GM21619 (cell line): ENCODE results near the gene RNU6-1.

Experiments used
- ATAC-seq: cut with Tn5 transposase; IDR thresholded peaks from one replicate; pipeline ENCODE4 v1.9.1; 2021; ENCODE audit not compliant: unreplicated experiment

Gene RNU6-1

DNA sequence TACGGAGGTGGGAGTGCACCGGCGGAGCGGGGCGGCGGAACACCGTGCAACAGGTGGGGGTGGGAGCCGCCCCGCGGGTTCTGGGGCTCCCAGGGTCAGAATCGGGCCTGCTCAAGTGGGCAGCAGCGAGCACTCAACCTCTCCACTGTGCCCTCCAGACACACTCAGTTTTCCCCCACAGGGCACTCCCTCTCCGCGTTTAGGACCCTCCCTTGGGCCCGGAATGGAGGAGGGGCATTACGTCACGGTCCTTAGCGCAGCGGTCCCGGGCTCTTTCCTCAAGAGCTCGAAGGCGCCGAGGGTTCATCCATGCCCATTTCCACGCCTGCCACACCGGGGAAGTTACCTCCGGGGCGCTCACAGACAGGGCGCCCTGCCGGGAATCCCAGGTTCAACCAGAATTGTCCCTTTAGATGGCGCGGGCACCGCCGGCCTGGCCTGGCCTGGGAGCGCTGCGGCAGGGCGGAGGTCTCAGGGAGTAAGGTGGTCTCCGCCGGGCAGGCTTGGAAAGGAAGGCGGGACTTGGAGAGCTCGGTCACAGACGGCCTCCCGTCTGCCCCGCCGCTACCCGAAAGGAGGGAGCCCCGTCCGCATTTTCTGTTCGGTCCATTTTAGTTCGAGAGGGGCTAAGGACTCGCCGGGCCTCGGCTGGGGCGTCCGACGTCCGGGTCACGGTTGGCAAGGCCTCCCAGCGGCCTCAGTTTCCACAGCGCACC lies 5.1 kb downstream of the RNU6-1 start:
- ATAC-seq, result no peak

DNA sequence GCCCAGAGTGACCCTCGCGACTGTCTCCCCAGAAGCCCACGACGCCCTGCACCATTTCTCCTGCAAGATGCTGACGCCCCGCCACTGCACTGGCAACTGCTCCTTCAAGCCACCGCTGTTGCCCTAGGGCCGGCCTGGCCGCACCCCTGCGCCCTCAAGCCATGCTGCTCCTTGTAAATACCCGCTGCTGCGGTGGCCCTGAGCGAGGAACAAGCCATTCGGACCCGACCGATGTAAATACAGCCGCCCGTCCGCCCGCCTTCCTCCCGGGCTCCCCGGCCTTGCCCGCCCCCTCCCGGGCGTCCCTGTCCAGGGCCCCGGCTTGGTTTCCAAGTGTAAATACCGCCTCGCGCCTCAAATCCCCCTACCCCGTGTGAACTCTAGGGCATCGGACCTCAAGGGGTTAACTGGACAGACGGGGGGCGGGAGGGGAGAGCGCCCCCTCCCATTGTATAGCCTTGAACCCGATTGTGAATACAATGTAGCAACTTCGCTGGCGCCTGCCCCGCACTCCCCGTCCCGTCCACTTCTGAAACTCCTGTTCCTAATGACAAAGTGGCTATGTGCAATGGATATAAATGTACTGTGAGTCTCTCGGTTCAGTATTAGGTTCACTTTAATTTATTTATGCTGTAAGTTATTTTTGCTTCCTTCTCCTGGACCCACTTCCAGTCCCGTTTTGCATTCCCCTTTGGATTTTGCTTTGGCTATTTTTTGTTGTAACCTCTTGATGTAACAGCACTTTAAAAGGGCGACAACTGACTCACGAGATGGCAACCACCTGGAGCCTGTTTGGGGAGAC lies 5.9 kb downstream of the RNU6-1 start:
- no peak for ATAC-seq

DNA sequence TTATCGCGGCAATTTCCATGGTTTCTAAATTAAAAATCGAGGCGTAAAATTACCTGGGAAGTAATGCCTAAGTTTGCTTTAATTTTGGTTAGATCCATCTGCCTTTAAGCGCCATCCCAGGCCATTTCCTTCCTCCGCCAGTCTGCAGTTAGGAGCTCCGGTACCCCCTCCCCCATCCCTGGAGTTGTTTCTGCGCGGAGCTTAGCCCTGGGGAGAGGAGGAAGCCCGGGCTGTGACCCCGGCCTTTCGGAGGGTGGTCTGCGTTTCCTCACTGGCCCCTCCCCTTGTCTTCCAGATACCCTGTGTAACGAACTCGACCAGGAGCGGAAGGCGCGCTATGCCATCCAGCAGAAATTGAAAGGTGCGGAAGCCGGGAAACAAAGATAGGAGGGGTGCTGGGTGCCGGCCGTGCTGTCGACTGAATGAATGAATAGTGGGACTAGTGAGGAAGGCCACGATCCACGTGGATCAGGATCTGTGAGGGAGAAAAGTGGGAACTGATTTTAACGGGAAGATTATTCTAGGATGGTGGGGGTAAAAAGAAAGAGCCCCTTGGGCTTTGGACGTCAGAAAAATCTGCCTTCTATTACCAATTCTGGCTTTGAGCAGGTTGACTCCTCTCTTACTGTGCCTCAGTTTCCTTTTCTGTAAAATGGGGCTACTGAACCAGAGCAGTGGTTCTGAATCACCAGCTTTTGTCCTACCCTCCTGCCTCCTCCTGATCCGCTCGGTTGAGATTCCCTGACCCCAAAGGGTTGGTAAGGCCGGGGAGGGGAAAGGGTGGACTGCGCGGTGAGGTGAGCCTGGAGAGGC lies 6.7 kb downstream of the RNU6-1 start:
- ATAC-seq, result no peak

DNA sequence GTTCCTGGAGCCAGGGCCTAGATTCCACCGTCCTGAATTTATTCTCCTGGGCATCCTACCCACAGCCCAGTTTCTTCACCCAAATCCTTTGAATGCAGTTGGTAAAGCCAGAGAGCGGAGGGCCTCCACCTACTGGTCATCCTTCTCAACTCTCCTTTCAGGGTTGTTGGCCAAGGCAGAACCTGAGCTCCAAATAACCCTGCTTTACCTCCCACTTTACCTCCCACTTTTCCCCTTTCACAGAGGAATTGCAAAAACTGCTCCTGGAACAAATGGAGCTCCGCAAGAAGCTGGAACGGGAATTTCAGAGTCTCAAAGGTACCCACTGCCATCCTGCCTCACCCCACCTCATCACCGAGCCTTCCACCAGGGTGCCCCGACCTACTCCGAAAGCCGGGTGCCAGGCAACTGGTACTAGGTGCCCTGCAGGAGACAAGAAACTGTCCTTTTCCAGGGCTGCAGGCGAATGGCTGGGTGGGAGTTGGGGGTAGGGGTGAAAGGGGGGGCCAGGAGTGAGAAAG lies 7.8 kb downstream of the RNU6-1 start:
- ATAC-seq, result no peak

DNA sequence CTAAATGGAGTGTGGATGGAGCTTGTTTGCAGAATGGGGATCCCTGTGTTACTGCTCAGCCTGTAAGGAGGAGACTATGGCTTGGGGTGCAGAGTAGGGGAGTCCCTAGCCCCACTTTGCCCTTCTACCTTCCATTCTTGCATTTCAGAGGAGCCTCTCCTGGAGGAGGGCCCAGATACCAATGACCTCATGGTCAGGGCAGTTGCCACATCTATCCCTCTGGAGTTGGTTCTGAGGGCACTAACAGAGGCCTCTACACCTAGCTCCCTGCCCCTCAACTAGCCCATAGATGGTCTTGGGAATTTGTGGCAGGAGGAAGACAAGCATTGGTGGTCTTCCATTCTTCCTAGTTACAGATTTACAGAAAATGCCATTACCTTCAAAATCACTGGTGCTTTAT lies 8.5 kb downstream of the RNU6-1 start:
- no peak for ATAC-seq

DNA sequence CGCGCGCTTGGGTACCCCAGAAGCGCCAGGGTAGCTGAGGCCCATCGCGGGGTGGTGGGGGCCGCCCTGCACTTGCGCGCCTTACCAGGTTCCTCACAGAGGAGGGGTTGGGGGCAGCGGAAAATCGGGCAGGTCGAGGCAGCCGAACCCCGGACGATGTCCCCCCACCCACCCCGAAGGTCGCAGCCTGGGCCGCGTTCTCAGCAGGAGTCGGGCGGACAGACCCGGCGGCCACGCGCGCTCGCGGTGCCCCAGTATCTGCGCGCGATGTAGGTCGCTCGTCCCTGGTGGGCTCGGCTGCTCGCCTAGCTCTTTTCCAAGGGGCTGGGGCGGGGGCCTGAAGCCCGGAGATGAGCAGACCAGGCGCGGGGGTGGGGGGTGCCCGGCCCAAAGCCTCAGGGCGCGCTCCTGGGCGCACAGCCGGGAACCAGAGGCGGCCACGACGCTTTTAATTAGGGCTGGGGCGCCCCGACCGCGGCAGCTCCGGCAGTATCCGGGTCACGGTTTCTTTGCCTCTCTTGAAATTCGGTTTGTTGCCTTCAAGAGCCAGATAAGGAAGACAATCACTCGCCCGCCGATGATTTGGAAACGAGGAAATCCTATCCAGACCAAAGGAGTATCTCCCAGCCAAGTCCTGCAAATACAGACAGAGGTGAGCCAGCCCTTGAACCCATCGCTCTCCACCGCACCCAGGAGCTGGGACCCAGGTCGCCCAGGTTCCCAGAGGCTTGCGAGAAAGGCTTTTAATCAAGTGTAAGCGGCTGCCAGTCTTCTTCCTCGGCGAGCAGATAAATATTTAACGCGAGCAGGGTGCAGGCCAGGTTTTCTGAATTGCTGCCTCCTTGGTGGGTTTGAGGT lies 10.0 kb downstream of the RNU6-1 start:
- no peak for ATAC-seq

DNA sequence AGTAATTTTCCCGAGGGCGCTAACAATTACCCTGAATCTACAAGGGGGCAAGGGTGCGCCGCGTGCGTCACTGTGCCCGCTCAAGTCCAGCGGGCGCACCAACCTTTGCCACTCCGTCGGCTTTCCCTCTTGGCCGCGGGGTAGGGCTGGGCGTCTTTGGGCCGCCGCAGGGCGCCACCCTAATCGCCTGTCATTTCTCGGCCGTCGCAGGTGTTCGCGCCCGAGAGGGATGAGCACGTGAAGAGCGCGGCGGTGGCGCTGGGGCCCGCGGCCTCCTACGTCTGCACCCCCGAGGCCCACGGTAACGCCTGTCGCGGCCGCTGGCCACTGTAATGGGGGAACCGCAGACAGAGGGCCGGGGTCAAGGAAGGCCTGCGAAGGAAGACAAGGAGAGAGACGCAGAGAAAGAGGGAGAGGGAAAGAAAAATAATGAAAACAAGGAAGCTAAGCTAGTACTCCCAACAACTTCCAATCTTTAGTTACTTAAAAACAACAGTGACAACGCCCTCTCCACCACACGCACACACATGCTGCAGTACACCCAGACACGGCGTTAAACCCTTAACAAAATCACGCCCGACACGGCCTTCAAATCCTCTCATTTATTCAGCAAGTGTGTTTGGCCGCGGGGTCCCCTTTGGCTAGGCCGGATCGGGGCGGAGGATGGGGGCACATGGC lies 10.7 kb downstream of the RNU6-1 start:
- no peak for ATAC-seq

DNA sequence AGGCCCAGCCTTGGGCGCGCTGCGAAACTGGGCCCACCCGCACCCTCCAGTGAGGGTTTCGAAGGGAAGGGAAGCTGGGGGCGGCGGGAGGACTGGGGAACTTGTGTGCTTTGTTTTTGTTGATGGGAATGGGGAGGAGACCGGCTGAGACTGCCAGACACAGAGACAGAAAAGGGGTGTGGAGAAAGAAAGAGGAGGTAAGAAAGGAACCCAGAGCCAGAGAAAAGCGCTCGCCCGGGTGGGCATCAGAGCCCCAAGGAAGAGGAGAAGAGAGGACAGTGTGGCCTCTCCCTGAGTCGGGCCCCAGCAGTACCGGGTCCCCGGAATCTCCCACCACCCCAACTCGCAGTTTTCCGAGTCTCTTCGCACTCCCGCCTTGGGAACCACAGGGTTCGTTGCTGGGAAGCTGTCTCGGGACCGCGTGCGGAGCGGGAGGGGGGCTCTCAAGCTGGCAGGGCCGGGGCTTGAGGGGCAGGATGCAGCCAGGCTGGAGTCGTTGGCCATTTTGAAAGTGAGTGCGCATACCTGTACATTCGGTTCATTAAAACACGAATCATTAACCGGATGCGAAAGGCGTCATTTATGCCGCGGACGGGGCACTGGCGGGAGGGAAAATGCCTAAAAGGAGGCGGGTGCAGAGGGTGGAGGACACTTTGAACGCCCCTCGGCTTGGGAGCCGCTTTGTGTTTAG lies 11.4 kb downstream of the RNU6-1 start:
- ATAC-seq, result no peak

DNA sequence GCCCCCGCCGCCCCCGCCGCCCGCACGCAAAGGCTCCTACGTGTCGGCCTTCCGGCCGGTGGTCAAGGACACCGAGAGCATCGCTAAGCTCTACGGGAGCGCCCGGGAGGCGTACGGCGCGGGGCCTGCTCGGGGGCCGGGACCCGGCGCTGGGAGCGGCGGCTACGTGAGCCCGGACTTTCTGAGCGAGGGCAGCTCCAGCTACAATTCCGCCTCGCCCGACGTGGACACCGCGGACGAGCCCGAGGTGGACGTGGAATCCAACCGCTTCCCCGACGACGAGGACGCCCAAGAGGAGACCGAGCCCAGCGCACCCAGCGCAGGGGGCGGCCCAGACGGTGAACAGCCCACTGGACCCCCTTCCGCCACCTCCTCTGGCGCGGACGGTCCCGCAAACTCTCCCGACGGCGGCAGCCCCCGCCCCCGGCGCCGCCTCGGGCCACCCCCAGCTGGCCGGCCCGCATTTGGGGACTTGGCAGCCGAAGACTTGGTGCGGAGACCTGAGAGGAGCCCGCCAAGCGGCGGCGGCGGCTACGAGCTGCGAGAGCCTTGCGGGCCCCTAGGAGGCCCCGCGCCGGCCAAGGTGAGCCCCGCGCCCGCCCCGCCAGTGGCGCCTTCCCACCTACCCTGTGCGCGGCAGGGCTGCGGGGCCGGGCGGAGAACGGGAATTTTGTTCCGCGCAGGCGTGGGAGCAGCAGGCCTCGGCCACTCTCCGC lies 12.1 kb downstream of the RNU6-1 start:
- ATAC-seq, result no peak

DNA sequence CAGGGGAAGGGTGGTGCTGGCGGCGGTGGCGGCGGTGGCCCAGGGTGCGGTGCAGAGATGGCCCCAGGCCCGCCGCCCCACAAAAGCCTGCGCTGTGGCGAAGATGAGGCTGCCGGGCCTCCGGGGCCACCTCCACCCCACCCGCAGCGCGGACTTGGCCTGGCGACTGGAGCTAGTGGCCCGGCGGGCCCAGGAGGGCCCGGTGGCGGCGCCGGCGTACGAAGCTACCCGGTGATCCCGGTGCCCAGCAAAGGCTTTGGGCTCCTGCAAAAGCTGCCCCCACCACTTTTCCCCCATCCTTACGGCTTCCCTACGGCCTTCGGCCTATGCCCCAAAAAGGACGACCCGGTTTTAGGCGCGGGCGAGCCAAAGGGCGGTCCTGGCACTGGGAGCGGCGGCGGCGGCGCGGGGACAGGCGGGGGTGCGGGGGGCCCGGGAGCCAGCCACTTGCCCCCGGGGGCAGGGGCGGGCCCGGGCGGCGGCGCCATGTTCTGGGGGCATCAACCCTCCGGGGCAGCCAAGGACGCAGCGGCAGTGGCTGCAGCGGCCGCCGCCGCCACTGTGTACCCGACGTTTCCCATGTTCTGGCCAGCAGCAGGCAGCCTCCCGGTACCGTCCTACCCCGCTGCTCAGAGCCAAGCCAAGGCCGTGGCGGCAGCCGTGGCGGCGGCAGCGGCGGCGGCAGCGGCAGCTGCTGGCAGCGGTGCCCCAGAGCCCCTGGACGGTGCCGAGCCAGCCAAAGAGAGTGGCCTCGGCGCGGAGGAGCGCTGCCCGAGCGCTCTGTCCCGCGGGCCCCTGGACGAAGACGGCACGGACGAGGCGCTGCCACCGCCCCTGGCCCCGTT lies 12.9 kb downstream of the RNU6-1 start:
- ATAC-seq, result no peak

DNA sequence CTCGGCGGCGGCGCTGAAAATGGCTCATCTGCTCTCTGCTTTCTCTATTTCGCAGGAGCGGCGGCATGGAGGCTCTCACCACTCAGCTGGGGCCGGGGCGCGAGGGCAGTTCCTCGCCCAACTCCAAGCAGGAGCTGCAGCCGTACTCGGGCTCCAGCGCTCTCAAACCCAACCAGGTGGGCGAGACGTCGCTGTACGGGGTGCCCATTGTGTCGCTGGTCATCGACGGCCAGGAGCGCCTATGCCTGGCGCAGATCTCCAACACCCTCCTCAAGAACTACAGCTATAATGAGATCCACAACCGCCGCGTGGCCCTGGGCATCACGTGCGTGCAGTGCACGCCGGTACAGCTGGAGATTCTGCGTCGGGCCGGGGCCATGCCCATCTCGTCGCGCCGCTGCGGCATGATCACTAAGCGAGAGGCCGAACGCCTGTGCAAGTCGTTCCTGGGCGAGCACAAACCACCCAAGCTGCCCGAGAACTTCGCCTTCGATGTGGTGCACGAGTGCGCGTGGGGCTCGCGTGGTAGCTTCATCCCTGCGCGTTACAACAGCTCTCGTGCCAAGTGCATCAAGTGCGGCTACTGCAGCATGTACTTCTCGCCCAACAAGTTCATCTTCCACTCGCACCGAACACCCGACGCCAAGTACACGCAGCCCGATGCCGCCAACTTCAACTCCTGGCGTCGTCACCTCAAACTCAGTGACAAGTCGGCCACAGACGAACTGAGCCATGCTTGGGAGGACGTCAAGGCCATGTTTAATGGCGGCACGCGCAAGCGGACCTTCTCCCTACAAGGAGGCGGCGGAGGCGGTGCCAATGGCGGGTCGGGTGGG lies 13.7 kb downstream of the RNU6-1 start:
- ATAC-seq, result no peak

DNA sequence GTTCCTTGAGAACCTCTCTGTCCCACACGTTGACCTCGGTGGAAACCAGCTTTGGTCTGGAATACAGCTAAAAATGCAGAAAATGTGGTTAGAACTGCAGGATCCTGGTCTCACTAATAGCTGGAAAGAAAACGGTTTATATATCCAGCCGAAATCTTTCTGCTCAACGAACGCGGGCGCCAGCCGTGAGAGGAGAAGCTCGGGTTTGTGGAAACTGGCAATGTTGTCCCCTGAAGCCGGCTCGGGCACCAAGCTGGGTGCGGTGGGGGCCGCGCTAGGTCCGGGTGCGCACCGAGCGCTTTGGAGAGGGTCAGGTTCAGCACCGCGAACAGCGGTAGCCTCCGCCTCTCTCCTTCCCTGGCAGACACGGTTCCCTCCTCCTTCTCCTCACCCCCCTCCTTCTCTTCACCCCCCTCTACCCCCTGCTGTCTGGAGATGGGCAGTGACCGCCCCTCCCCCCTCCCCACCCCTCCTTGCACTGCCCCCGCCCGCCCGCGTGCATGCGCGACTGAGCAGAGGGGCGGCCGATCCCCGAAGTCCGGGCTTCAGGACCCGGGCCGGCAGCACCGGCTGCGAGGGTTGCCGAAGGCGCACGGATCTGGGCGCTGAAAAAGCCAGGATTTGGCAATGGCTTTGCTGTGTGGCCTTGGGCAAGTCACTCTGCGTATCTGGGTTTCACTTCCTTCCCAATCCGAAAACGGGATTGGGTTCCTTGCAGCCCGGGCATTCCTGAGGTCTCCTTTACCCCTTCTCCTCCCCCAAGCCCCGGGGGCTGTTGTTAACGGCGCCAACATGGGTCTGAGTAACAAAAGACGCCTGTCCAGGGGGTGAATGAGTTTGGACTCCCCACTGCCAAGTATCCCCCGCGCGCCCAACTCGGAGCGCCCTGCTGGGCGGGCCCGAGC lies 14.6 kb downstream of the RNU6-1 start, which contains the start of gene SKOR1:
Gene SKOR1, plus strand, starts transcription at position 534 of the 905 bp plus-strand sequence. Its CDS starts 94 bp downstream, at position 628.
- no peak for ATAC-seq

DNA sequence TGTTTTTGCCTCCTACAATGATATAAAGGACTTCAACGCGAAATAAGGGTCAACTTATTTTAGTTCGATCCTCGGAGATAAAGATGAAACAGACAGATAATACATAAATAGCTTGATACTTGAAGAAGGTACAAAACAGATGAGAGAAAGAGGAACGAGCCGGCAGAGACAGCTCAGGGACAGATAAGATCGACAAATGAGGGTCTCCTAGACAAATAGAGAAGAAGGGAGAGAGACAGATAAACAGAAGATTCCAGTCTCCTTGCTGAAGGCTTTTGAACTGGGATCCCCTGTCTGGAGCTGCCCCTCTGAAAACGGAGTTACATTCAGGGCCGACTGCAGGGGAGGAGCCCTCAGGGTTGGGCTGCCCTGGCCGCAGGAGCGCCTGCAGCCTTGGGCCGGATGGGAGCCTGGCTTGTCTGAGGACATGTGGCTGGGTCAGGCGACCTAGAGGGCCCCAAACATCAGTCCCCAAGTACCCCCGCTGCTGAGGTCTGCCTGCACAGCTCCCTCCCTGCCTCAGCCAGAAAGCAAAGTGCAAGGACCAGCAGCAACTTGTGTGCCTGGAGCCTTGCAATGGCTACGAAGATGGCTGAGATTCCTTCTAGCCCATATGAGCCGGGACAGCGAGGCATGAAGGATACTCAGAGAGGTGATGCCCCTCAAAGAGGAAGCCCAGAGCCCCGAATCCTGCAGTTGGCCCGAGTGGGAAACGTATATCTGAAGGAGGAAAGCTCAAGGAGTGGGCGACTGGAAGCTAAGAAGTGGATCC lies 15.5 kb downstream of the RNU6-1 start:
- ATAC-seq, result no peak

DNA sequence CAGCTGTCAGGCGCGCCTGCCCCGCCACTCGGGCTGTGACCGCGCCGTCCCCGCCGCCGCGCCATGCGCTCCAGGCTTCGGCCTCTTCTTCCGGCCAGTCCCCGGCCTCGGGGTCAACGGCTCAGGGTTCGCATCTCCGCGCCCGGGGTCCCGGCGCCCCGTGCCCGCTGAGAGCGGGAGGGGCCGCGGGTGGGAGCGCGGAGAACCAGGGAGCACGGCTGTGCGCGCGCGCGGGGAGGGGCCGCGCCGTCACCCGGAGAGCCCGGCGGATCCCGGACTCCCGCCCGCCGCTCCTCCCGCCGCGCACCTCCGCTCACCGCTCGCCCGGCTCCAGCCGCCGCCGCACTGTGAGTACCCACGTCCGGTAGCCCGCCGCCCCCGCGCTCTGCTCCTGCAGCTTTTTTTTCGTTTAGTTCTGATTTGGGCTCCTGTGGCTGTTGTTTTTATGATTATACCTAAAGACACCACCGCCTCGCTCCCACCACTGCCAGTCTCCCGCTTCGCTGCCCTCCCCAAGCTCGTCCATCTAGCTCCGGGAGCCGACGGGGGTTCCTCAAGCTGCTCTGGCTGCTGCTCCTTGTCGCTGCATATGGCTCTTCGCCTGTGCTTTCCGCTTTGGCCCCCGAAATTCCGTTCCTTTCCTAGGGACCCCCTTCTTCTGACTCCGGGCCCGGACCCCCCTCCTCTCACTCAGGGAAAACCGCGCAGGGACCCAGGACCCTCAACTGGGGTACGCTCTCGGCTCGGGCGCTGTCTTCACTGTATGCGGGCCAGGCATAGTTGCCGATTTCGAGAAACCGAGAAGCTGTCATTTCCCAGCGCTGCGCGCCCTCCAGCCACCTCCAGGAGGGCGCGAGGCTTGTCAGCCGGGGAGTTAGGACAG lies 16.3 kb downstream of the RNU6-1 start:
- ATAC-seq, result no peak
